Stimulated activated naive CD8-positive, alpha-beta T cell treated with anti-CD3 and anti-CD28 coated beads, Interleukin-15, Interleukin-2, amounts not matched to agents 100 ng/mL and 50 ng/mL, for 24 hours (primary cell): Measurements from ENCODE around the gene PHLDB1.

ENCODE experiments used
- H3K27ac Mint-ChIP-seq: one replicate; pipeline ENCODE4 v1.8.0; 2021; ENCODE audit warnings: mild to moderate bottlenecking, mixed read lengths
- H3K27me3 Mint-ChIP-seq: one replicate; pipeline ENCODE4 v1.8.0; 2021; ENCODE audit warnings: mixed read lengths
- H3K36me3 Mint-ChIP-seq: one replicate; pipeline ENCODE4 v1.8.0; 2021; ENCODE audit warnings: low read depth, mixed read lengths
- H3K4me1 Mint-ChIP-seq: one replicate; pipeline ENCODE4 v1.8.0; 2021; ENCODE audit warnings: low read depth, mixed read lengths
- H3K4me3 Mint-ChIP-seq: one replicate; pipeline ENCODE4 v1.8.0; 2021; ENCODE audit warnings: mild to moderate bottlenecking, mixed read lengths
- H3K9me3 Mint-ChIP-seq: one replicate; pipeline ENCODE4 v1.8.0; 2021; ENCODE audit warnings: mixed read lengths

PHLDB1 gene

GRCh38 chr11:118612378-118612777, 5.0 kb downstream of the PHLDB1 start:
- Mint-ChIP-seq H3K36me3 (no peaks in the 10 kb centered on the region), H3K4me1 (peaks cover 22% of the 10 kb centered on the region), H3K4me3 (no peak overlapping the region), H3K27me3 (peaks cover 16% of the 10 kb centered on the region), H3K9me3 (no peaks in the 10 kb centered on the region), H3K27ac (no peak overlapping the region)

- Mint-ChIP-seq H3K4me1 (peaks cover 12% of the 10 kb centered on the region), H3K4me3 (no peak overlapping the region), H3K9me3 (no peaks in the 10 kb centered on the region), H3K27me3 (peaks cover 7% of the 10 kb centered on the region), H3K36me3 (no peaks in the 10 kb centered on the region), H3K27ac (no peak overlapping the region)
Measured at GRCh38 chr11:118614511-118614910, 7.1 kb downstream of the PHLDB1 start.

GRCh38 chr11:118615282-118615975, 8.0 kb downstream of the PHLDB1 start:
- peaks cover 11% of the 10 kb centered on the region for H3K27me3 Mint-ChIP-seq
- H3K4me3 Mint-ChIP-seq, result no peak overlapping the region
- H3K27ac Mint-ChIP-seq, result no peak overlapping the region
- peaks cover 10% of the 10 kb centered on the region for H3K4me1 Mint-ChIP-seq
- H3K9me3 Mint-ChIP-seq, result no peaks in the 10 kb centered on the region
- no peaks in the 10 kb centered on the region for H3K36me3 Mint-ChIP-seq

GRCh38 chr11:118615976-118616371, 8.6 kb downstream of the PHLDB1 start:
- Mint-ChIP-seq H3K4me1 (peaks cover 16% of the 10 kb centered on the region), H3K9me3 (no peaks in the 10 kb centered on the region), H3K27me3 (peaks cover 14% of the 10 kb centered on the region), H3K4me3 (no peak overlapping the region), H3K36me3 (no peaks in the 10 kb centered on the region), H3K27ac (no peak overlapping the region)

- H3K4me1 Mint-ChIP-seq, result peaks cover 17% of the 10 kb centered on the region
- no peak overlapping the region for H3K27ac Mint-ChIP-seq
- H3K27me3 Mint-ChIP-seq, result peaks cover 19% of the 10 kb centered on the region
- H3K4me3 Mint-ChIP-seq, result no peak overlapping the region
- H3K36me3 Mint-ChIP-seq, result no peaks in the 10 kb centered on the region
- H3K9me3 Mint-ChIP-seq, result no peaks in the 10 kb centered on the region
Measured at GRCh38 chr11:118618115-118618990, 10.9 kb downstream of the PHLDB1 start.

- peaks cover 16% of the 10 kb centered on the region for H3K27me3 Mint-ChIP-seq
Measured at GRCh38 chr11:118618991-118619375, 11.6 kb downstream of the PHLDB1 start.

GRCh38 chr11:118619444-118620197, 12.2 kb downstream of the PHLDB1 start:
- no peak overlapping the region for H3K4me3 Mint-ChIP-seq
- peaks cover 16% of the 10 kb centered on the region for H3K27me3 Mint-ChIP-seq
- H3K4me1 Mint-ChIP-seq, result peaks cover 17% of the 10 kb centered on the region
- no peaks in the 10 kb centered on the region for H3K9me3 Mint-ChIP-seq
- H3K27ac Mint-ChIP-seq, result peak overlapping the region; percentile 5
- H3K36me3 Mint-ChIP-seq, result no peaks in the 10 kb centered on the region

More at GRCh38 chr11:118618991-118619375, 11.6 kb downstream of the PHLDB1 start:
- Mint-ChIP-seq H3K9me3 (no peaks in the 10 kb centered on the region), H3K27ac (no peak overlapping the region), H3K4me1 (peaks cover 17% of the 10 kb centered on the region), H3K36me3 (no peaks in the 10 kb centered on the region), H3K4me3 (no peak overlapping the region)

- Mint-ChIP-seq H3K36me3 (no peaks in the 10 kb centered on the region), H3K27ac (peak overlapping the region; percentile 31)
Measured at GRCh38 chr11:118620529-118621070, 13.2 kb downstream of the PHLDB1 start.

GRCh38 chr11:118621071-118621783, 13.8 kb downstream of the PHLDB1 start:
- H3K9me3 Mint-ChIP-seq, result no peaks in the 10 kb centered on the region
- H3K4me3 Mint-ChIP-seq, result peak overlapping the region; percentile 66
- H3K27me3 Mint-ChIP-seq, result peaks cover 16% of the 10 kb centered on the region
- peak overlapping the region; percentile 31 for H3K27ac Mint-ChIP-seq
- peaks cover 17% of the 10 kb centered on the region for H3K4me1 Mint-ChIP-seq
- no peaks in the 10 kb centered on the region for H3K36me3 Mint-ChIP-seq

More at GRCh38 chr11:118620529-118621070, 13.2 kb downstream of the PHLDB1 start:
- Mint-ChIP-seq H3K27me3 (peaks cover 16% of the 10 kb centered on the region), H3K9me3 (no peaks in the 10 kb centered on the region), H3K4me3 (peak overlapping the region; percentile 66), H3K4me1 (peaks cover 17% of the 10 kb centered on the region)

- H3K4me1 Mint-ChIP-seq, result peaks cover 17% of the 10 kb centered on the region
- no peaks in the 10 kb centered on the region for H3K9me3 Mint-ChIP-seq
- peaks cover 16% of the 10 kb centered on the region for H3K27me3 Mint-ChIP-seq
- no peaks in the 10 kb centered on the region for H3K36me3 Mint-ChIP-seq
- H3K4me3 Mint-ChIP-seq, result peak overlapping the region; percentile 37
- no peak overlapping the region for H3K27ac Mint-ChIP-seq
Measured at GRCh38 chr11:118621784-118622375, 14.5 kb downstream of the PHLDB1 start.

- H3K27me3 Mint-ChIP-seq, result peaks cover 16% of the 10 kb centered on the region
- H3K36me3 Mint-ChIP-seq, result no peaks in the 10 kb centered on the region
- H3K4me1 Mint-ChIP-seq, result peaks cover 17% of the 10 kb centered on the region
- no peak overlapping the region for H3K27ac Mint-ChIP-seq
- no peak overlapping the region for H3K4me3 Mint-ChIP-seq
- no peaks in the 10 kb centered on the region for H3K9me3 Mint-ChIP-seq
Measured at GRCh38 chr11:118622376-118623268, 15.2 kb downstream of the PHLDB1 start.

GRCh38 chr11:118623269-118623655, 15.8 kb downstream of the PHLDB1 start:
- no peak overlapping the region for H3K27ac Mint-ChIP-seq
- H3K27me3 Mint-ChIP-seq, result peaks cover 16% of the 10 kb centered on the region
- no peaks in the 10 kb centered on the region for H3K9me3 Mint-ChIP-seq
- peaks cover 17% of the 10 kb centered on the region for H3K4me1 Mint-ChIP-seq
- H3K36me3 Mint-ChIP-seq, result no peaks in the 10 kb centered on the region
- no peak overlapping the region for H3K4me3 Mint-ChIP-seq

- H3K4me1 Mint-ChIP-seq, result peaks cover 13% of the 10 kb centered on the region
- no peaks in the 10 kb centered on the region for H3K9me3 Mint-ChIP-seq
- H3K27me3 Mint-ChIP-seq, result peaks cover 11% of the 10 kb centered on the region
- no peak overlapping the region for H3K27ac Mint-ChIP-seq
- no peak overlapping the region for H3K4me3 Mint-ChIP-seq
- no peaks in the 10 kb centered on the region for H3K36me3 Mint-ChIP-seq
Measured at GRCh38 chr11:118625036-118625690, 17.7 kb downstream of the PHLDB1 start.
